Caco-2 (cell line): ENCODE data around the gene PTPRG. TPM values are rescaled to one million over a fixed set of nuclear protein-coding genes. Genes with fewer than 3 reads are reported as not detected.

ENCODE experiments used
- BruUV-seq: library from RNA; stranded (reverse); fragments of 400-500 nt; replicated peaks from 2 replicates; lab custom pipeline; 2021; lab: Mats Ljungman, UMichigan
- CTCF ChIA-PET: fragments of 300-600 bp; sonication (Branson Sonifier 250); formaldehyde crosslinking; loops from one replicate; lab custom pipeline; 2022; ENCODE audit warnings: antibody characterized with exemption; lab: Charles Lee
- POLR2A ChIA-PET: fragments of 300-600 bp; sonication (Branson Sonifier 250); formaldehyde crosslinking; loops from one replicate; lab custom pipeline; 2022; ENCODE audit warnings: antibody characterized with exemption; lab: Charles Lee
- DNase-seq, 2 experiments: peaks; one replicate each; pipeline versions ENCODE4 v3.0.0 to v3.0.0-alpha.2; 2020 to 2022
- H3K27me3 ChIP-seq: replicated peaks from 2 replicates; pipeline ENCODE4 v1.6.0; 2011; ENCODE audit warnings: low read length; ENCODE audit not compliant: control insufficient read depth, insufficient read depth
- H3K36me3 ChIP-seq: 2 replicates; pipeline ENCODE4 v1.5.1; 2011; ENCODE audit warnings: low read length; ENCODE audit not compliant: control insufficient read depth, insufficient read depth
- H3K4me1 ChIP-seq: fragments of 250-450 bp; sonication (Bioruptor Pico); 2 replicates; pipeline ENCODE4 v1.5.1; 2020; ENCODE audit warnings: mild to moderate bottlenecking
- H3K4me3 ChIP-seq: 2 replicates; pipeline ENCODE4 v1.5.1; 2011; ENCODE audit warnings: low read depth, mild to moderate bottlenecking, control low read depth, low read length
- H3K9me3 ChIP-seq: fragments of 250-450 bp; sonication (Bioruptor Pico); 2 replicates; pipeline ENCODE4 v1.5.1; 2020; ENCODE audit warnings: mild to moderate bottlenecking, moderate library complexity
- H3K27ac Mint-ChIP-seq: one replicate; pipeline ENCODE4 v1.8.0; 2022; ENCODE audit warnings: mixed read lengths; ENCODE audit not compliant: unreplicated experiment
- H3K27me3 Mint-ChIP-seq: one replicate; pipeline ENCODE4 v1.8.0; 2022; ENCODE audit warnings: mixed read lengths; ENCODE audit not compliant: insufficient read depth, unreplicated experiment
- H3K36me3 Mint-ChIP-seq: one replicate; pipeline ENCODE4 v1.8.0; 2022; ENCODE audit warnings: mild to moderate bottlenecking, mixed read lengths; ENCODE audit not compliant: insufficient read depth, unreplicated experiment
- H3K4me1 Mint-ChIP-seq: one replicate; pipeline ENCODE4 v1.8.0; 2022; ENCODE audit warnings: low read depth, mixed read lengths; ENCODE audit not compliant: unreplicated experiment
- H3K4me3 Mint-ChIP-seq: one replicate; pipeline ENCODE4 v1.8.0; 2022; ENCODE audit warnings: mild to moderate bottlenecking, moderate library complexity, mixed read lengths; ENCODE audit not compliant: unreplicated experiment
- H3K9me3 Mint-ChIP-seq: one replicate; pipeline ENCODE4 v1.8.0; 2022; ENCODE audit warnings: mixed read lengths; ENCODE audit not compliant: unreplicated experiment
- CTCF ChIP-seq, 2 experiments: fragments of 200-600 bp in 1 of 2; IDR thresholded peaks; 1 replicate in 1 of 2; 2 replicates in 1 of 2; pipeline versions ENCODE4 v1.5.1 to v1.8.0; 2011 to 2022; ENCODE audit warnings: antibody characterized with exemption in 1 of 2, control low read depth in 1 of 2, inconsistent platforms in 1 of 2, low read depth in 1 of 2, low read length in 1 of 2, mild to moderate bottlenecking in 1 of 2, moderate library complexity in 1 of 2; ENCODE audit not compliant: insufficient read depth in 1 of 2, severe bottlenecking in 1 of 2, unreplicated experiment in 1 of 2
- intact Hi-C: fragments of 100-400 bp; cut with micrococcal nuclease; formaldehyde crosslinking; loops from one replicate; pipeline ENCODE4 v1.10.0; 2022; ENCODE audit not compliant: unreplicated experiment
- total RNA-seq: library from RNA; stranded (reverse); gene quantifications from 2 replicates; pipeline ENCODE4 v1.2.3, GENCODE V29; 2022

PTPRG gene
- total RNA-seq, 1 experiment from 2014 or later = 46.4 TPM

GRCh38 chr3:62203152-62203551 lies 641.8 kb downstream of the PTPRG start:
- Histone ChIP-seq H3K4me3 (no peak overlapping the region), H3K27me3 (no peaks in the 10 kb centered on the region), H3K9me3 (no peaks in the 10 kb centered on the region), H3K36me3 (no peaks in the 10 kb centered on the region), H3K4me1 (no peaks in the 10 kb centered on the region)
- intact Hi-C loops = no loop called here
- H3K36me3 Mint-ChIP-seq = peaks cover 18% of the 10 kb centered on the region
- no peaks in the 10 kb centered on the region for H3K27me3 Mint-ChIP-seq
- no peak overlapping the region for H3K27ac Mint-ChIP-seq
- DNase-seq = no peak
- no peaks in the 10 kb centered on the region for H3K9me3 Mint-ChIP-seq
- TF ChIP-seq CTCF (IDR thresholded peaks at IDR 0.05; ENCODE audit: insufficient read depth in 1 of 2, low read depth in 1 of 2, low read length in 1 of 2, severe bottlenecking in 1 of 2, unreplicated experiment in 1 of 2) = no peak
- CTCF ChIA-PET = no interaction called here
- no peak overlapping the region for H3K4me3 Mint-ChIP-seq
- BruUV-seq = no TSS peak
- POLR2A ChIA-PET = no interaction called here
- no peaks in the 10 kb centered on the region for H3K4me1 Mint-ChIP-seq

GRCh38 chr3:62203561-62203960 lies 642.2 kb downstream of the PTPRG start:
- H3K36me3 Mint-ChIP-seq = peaks cover 18% of the 10 kb centered on the region
- ChIA-PET POLR2A (no interaction called here), CTCF (no interaction called here)
- H3K27me3 Mint-ChIP-seq = no peaks in the 10 kb centered on the region
- H3K27ac Mint-ChIP-seq = no peak overlapping the region
- Histone ChIP-seq H3K27me3 (no peaks in the 10 kb centered on the region), H3K36me3 (no peaks in the 10 kb centered on the region), H3K4me1 (no peaks in the 10 kb centered on the region), H3K9me3 (no peaks in the 10 kb centered on the region), H3K4me3 (no peak overlapping the region)
- H3K4me1 Mint-ChIP-seq = no peaks in the 10 kb centered on the region
- intact Hi-C loops = no loop called here
- no peak for DNase-seq
- no TSS peak for BruUV-seq
- no peaks in the 10 kb centered on the region for H3K9me3 Mint-ChIP-seq
- H3K4me3 Mint-ChIP-seq = no peak overlapping the region
- no peak for TF ChIP-seq CTCF (IDR thresholded peaks at IDR 0.05; ENCODE audit: insufficient read depth in 1 of 2, low read depth in 1 of 2, low read length in 1 of 2, severe bottlenecking in 1 of 2, unreplicated experiment in 1 of 2)

GRCh38 chr3:62207197-62207596 lies 645.8 kb downstream of the PTPRG start:
- no peaks in the 10 kb centered on the region for H3K4me1 Mint-ChIP-seq
- ChIA-PET POLR2A (interaction anchor here (0.6 kb wide), 1 partner anchor 72 kb away, joined by 10 read pairs; no protein-coding TSS in a partner anchor), CTCF (interaction anchor here (0.6 kb wide), 2 partner anchors 122 to 750 kb away, joined by 4 to 10 read pairs; no protein-coding TSS in a partner anchor)
- no peaks in the 10 kb centered on the region for H3K27me3 Mint-ChIP-seq
- Histone ChIP-seq H3K9me3 (no peaks in the 10 kb centered on the region), H3K4me3 (no peak overlapping the region), H3K36me3 (no peaks in the 10 kb centered on the region), H3K27me3 (no peaks in the 10 kb centered on the region), H3K4me1 (no peaks in the 10 kb centered on the region)
- H3K9me3 Mint-ChIP-seq = no peaks in the 10 kb centered on the region
- H3K36me3 Mint-ChIP-seq = peaks cover 18% of the 10 kb centered on the region
- DNase-seq = no peak
- BruUV-seq = no TSS peak
- no peak overlapping the region for H3K27ac Mint-ChIP-seq
- intact Hi-C loops = no loop called here
- no peak for TF ChIP-seq CTCF (IDR thresholded peaks at IDR 0.05; ENCODE audit: insufficient read depth in 1 of 2, low read depth in 1 of 2, low read length in 1 of 2, severe bottlenecking in 1 of 2, unreplicated experiment in 1 of 2)
- no peak overlapping the region for H3K4me3 Mint-ChIP-seq
